GM12864 (cell line): ENCODE measurements around the gene TNFAIP1.
A peak's percentile ranks its signal among the peaks of the same experiment; 100 is the strongest.

Source experiments
- DNase-seq: peaks from one replicate; pipeline ENCODE4 v3.0.0-alpha.2; 2011; ENCODE audit warnings: low read depth
- H3K4me3 ChIP-seq: 2 replicates; pipeline ENCODE4 v1.5.1; 2011; ENCODE audit warnings: mild to moderate bottlenecking, low read depth, low read length, control low read depth
- CTCF ChIP-seq: IDR thresholded peaks from 2 replicates; pipeline ENCODE4 v1.5.1; 2011; ENCODE audit warnings: low read depth, mild to moderate bottlenecking, moderate library complexity, low read length, control low read depth, inconsistent platforms; ENCODE audit errors: missing control alignments

TNFAIP1 gene

DNA sequence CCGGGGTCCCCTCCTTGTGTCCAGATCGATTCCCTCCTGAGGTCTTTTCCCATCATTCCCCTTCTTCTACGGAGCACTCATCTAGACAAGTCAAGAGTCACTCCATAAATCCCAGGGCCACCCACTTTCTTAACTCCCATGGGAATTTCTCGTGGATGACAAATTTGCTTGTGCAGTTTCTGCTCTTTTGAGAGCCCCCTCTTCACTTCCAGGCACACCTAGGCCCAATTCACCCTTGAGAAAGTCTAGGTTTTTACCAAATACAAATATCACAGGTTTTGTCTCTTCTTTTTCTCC lies 22.3 kb downstream of the TNFAIP1 start:
- DNase-seq = no peak
- no peak for TF ChIP-seq CTCF
- peak overlapping the region; percentile 95 for H3K4me3 ChIP-seq

DNA sequence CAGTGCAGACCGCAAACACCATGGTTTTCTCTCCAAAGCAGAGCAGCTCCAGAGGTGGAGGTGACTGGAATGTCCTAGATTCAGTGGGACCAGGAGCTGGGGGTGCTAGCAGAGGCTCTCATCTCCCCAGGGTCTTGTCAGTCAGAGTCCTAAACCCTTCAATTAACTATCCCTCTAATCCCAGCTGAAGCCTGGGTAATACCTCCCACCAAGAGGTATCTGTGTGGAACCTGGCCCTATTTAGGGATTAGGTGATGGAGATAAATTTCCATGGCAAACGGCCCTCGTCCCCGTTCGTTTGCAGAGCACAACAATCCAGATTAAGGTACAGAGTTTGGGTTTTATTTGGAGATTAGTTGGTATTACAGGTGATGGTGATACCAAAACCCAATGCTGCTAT lies 27.6 kb downstream of the TNFAIP1 start:
- no peak overlapping the region for H3K4me3 ChIP-seq
- no peak for TF ChIP-seq CTCF
- DNase-seq = no peak

DNA sequence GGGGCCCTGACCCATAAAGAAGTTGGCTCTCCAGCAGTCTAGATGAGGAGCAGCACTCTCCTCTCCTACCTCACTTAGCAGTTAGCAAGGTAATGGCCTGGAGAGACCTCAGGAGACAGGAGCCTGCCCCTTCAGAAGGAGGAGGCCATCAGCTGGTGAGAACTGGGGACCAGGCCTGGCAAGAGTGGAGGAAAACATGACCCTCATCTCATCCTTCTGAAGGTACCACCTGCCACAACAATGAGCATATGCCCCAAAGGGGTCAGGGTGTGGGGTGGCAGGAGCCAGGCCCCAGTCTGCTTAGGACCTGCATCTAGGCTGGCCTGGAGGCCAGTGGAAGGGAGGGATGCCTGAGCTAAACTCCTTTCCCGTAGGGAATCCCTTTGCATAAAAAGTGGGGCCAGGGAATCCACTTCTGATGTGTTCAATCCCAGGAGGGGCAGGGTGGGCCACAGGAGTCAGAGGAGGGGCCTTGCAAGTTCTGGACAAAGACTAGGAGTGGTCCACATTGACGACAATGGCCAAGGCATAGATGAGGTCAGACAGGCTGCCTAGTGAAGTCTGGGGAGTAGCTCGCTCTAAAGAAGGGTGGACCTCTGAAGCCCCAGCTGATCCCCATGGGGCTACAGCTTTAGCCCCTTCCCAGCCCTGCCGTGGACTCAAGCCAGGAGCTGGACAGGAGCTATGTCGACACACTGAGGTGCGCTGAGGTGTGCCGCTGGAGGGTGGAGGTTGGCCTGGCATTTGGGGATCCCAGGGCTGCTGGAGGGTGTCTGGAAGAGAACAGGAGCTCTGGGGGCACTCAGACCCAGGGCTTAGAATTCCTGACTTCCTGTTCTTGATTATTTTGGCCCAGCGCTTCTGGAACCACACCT lies 28.5 kb downstream of the TNFAIP1 start:
- DNase-seq = no peak
- no peak for TF ChIP-seq CTCF
- H3K4me3 ChIP-seq = no peak overlapping the region

DNA sequence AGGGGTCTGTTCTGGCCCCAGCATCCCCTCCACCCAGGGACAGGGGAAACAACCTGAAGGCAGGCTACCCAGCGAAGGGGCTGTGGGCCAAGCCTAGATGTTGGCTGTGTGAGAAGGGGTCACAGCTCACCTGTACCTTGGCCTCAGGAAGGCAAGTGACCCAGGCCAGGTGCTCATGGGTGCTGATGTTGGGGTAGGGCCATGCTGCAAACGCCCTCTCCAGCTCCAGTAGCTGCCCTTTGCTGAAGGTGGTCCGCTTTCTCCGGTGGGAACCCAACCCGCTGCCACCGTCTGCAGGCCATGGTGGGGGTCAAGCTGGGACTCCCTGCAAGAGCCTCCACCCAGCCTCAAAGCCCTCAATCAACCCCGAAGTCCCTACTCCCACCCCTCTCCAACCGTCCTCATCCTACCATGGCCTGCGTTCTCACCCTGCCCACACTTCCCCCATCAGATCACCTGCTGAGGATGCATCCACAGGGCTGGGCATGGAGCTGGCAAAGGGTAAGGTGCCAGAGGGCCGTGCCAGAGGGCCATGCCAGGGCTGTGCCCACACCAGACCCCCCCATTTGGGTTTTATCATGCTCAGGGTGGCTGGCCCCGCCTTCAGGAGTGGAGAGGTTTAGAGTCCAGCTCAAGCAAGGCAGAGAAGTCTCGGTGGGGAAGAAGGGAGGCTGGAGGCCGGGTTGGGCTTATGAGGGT lies 29.3 kb downstream of the TNFAIP1 start, which contains the start of gene SEBOX:
Gene SEBOX (minus strand): TSS at position 535 of the 699 bp plus-strand sequence. CDS start 48 bp downstream, at position 487.
- no peak for TF ChIP-seq CTCF
- H3K4me3 ChIP-seq = no peak within 1 kb of the TSS
- DNase-seq = no peak

DNA sequence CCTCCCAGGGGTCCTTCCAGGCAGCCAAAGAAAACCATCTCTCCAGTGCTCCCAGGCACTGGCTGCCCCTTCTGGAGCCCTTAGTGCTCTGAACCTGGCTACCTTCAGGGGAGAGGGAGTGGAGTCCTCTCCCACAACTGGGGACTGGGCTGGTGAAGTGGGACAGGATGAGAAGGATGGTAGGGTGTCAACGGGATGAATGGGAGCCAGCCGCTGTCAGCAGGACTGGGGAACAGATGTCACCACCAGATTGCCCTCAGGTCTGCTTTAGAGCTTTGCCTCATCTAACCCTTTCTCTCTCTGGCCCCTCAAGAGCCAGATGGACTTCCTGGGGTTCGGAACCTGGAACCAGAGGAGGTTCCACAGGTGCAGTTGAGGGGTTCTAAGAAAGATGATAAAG lies 29.9 kb downstream of the TNFAIP1 start:
- H3K4me3 ChIP-seq = no peak overlapping the region
- DNase-seq = no peak
- TF ChIP-seq CTCF = no peak

DNA sequence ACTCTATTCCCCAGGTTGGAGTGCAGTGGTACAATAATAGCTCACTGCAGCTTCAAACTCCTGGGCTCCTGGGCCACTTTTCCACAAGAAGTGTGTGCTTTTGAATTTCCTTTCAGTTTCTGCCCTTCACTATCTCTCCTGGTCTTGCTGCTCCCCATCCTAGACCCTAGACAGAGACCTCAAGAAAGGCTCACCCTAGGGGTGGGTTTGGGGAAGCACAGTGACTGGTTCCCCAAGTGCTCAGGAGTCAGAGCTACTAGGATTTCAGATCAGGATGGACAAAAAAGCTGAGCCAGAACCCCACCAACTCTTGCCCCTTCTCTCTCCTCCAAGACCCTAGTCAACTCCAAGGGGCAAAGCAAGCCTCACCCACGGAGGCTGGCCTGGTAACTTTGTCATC lies 31.0 kb downstream of the TNFAIP1 start:
- DNase-seq = no peak
- peak; percentile 29 for TF ChIP-seq CTCF
- H3K4me3 ChIP-seq = no peak overlapping the region
